PC-3 (cell line): ENCODE data around the gene ABCA7. TPM values are rescaled to one million over a fixed set of nuclear protein-coding genes. Genes with fewer than 3 reads are reported as not detected.

Experiments used
- ATAC-seq: fragments of 200-7000 bp; cut with Tn5 transposase; 2 replicates; pipeline ENCODE4 v1.9.1; 2020; ENCODE audit warnings: mild to moderate bottlenecking, moderate library complexity
- BruUV-seq: library from RNA; stranded (reverse); fragments of 400-500 nt; replicated peaks from 2 replicates; lab custom pipeline; 2021; lab: Mats Ljungman, UMichigan
- CTCF ChIA-PET: fragments of 300-600 bp; sonication (Branson Sonifier 250); formaldehyde crosslinking; loops from one replicate; lab custom pipeline; 2022; ENCODE audit warnings: antibody characterized with exemption; lab: Charles Lee
- POLR2A ChIA-PET: fragments of 300-600 bp; sonication (Branson Sonifier 250); formaldehyde crosslinking; loops from one replicate; lab custom pipeline; 2022; ENCODE audit warnings: antibody characterized with exemption; ENCODE audit not compliant: unreplicated experiment; lab: Charles Lee
- DNase-seq: peaks from one replicate; pipeline ENCODE4 v3.0.0-alpha.2; 2015
- H2AFZ ChIP-seq: fragments of 300-600 bp; sonication (generic); 2 replicates; pipeline ENCODE4 v1.6.0; 2016; ENCODE audit warnings: antibody characterized with exemption, low read length
- H3F3A ChIP-seq: fragments of 300-600 bp; sonication (generic); one replicate; pipeline ENCODE4 v1.6.0; 2017; ENCODE audit warnings: antibody characterized with exemption, low read length, control low read depth, mild to moderate bottlenecking; ENCODE audit not compliant: unreplicated experiment
- H3K27ac ChIP-seq: fragments of 300-600 bp; sonication (generic); 2 replicates; pipeline ENCODE4 v1.5.1; 2016; ENCODE audit warnings: mild to moderate bottlenecking, low read length
- H3K27me3 ChIP-seq: fragments of 300-600 bp; sonication (generic); 2 replicates; pipeline ENCODE4 v1.6.1; 2016; ENCODE audit warnings: low read length, mixed read lengths
- H3K36me3 ChIP-seq: fragments of 300-600 bp; sonication (generic); 2 replicates; pipeline ENCODE4 v1.6.1; 2016; ENCODE audit warnings: low read depth, mixed run types, low read length, mixed read lengths
- H3K4me1 ChIP-seq: fragments of 300-600 bp; sonication (generic); 2 replicates; pipeline ENCODE4 v1.5.1; 2016; ENCODE audit warnings: low read length; ENCODE audit not compliant: insufficient read depth
- H3K4me2 ChIP-seq: fragments of 300-600 bp; sonication (generic); 2 replicates; pipeline ENCODE4 v1.6.0; 2016; ENCODE audit warnings: low read length
- H3K4me3 ChIP-seq: fragments of 300-600 bp; sonication (generic); 2 replicates; pipeline ENCODE4 v1.5.1; 2016; ENCODE audit warnings: mild to moderate bottlenecking, low read length, mixed read lengths
- H3K79me2 ChIP-seq: fragments of 300-600 bp; sonication (generic); 2 replicates; pipeline ENCODE4 v1.6.1; 2017; ENCODE audit warnings: low read length, mixed read lengths
- H3K9ac ChIP-seq: fragments of 300-600 bp; sonication (generic); 2 replicates; pipeline ENCODE4 v1.6.0; 2016; ENCODE audit warnings: mild to moderate bottlenecking, low read length
- H3K9me2 ChIP-seq: fragments of 300-600 bp; sonication (generic); replicated peaks from 2 replicates; pipeline ENCODE4 v1.6.1; 2016; ENCODE audit warnings: mixed run types, low read length, mixed read lengths
- H3K9me3 ChIP-seq: fragments of 300-600 bp; sonication (generic); 2 replicates; pipeline ENCODE4 v1.6.1; 2016; ENCODE audit warnings: low read length, mixed read lengths
- H4K20me1 ChIP-seq: fragments of 300-600 bp; sonication (generic); 2 replicates; pipeline ENCODE4 v1.6.1; 2016; ENCODE audit warnings: low read length, mixed read lengths
- CTCF ChIP-seq: fragments of 300-600 bp; sonication (generic); conservative IDR thresholded peaks from 2 replicates; pipeline ENCODE4 v1.5.1; 2017; ENCODE audit warnings: antibody characterized with exemption, low read depth, mild to moderate bottlenecking, low read length
- EZH2 ChIP-seq: fragments of 300-600 bp; sonication (generic); IDR thresholded peaks from one replicate; pipeline ENCODE4 v1.6.1; 2017; ENCODE audit warnings: antibody characterized with exemption, mild to moderate bottlenecking, low read length; ENCODE audit not compliant: unreplicated experiment
- EZH2phosphoT487 ChIP-seq: fragments of 300-600 bp; sonication (generic); IDR thresholded peaks from 2 replicates; pipeline ENCODE4 v1.6.1; 2018; ENCODE audit warnings: mild to moderate bottlenecking, antibody characterized with exemption, low read length, borderline replicate concordance
- intact Hi-C: fragments of 100-400 bp; cut with micrococcal nuclease; formaldehyde crosslinking; loops from 2 replicates; pipeline ENCODE4 v1.9.0; 2023
- total RNA-seq: library from RNA; depleted of rRNA; stranded (reverse); fragments of >200 nt; gene quantifications from 2 replicates; pipeline ENCODE4 v1.2.3, GENCODE V29; 2014

The ABCA7 gene
- total RNA-seq, 1 experiment from 2014 or later, result 27.3 TPM

GRCh38 chr19:1098177-1099051, 58.5 kb downstream of the ABCA7 start:
- Histone ChIP-seq H3K4me2 (peak overlapping the region; percentile 73), H3K36me3 (no peaks in the 10 kb centered on the region), H3F3A (peaks cover 4% of the 10 kb centered on the region), H4K20me1 (peaks cover 10% of the 10 kb centered on the region; the same call in 1 of the 2 replicates), H3K79me2 (peaks cover 18% of the 10 kb centered on the region), H3K4me1 (peaks cover 48% of the 10 kb centered on the region), H3K27me3 (no peaks in the 10 kb centered on the region), H3K4me3 (no peak overlapping the region), H3K9me2 (no peaks in the 10 kb centered on the region), H3K9me3 (no peaks in the 10 kb centered on the region), H3K27ac (peak overlapping the region; percentile 93), H2AFZ (0 out of 2 replicates have a peak overlapping the region, but pooled peaks have one; percentile 12), H3K9ac (peak overlapping the region; percentile 62; the same call in 1 of the 2 replicates)
- ChIA-PET CTCF (interaction anchor here (0.7 kb wide), 1 partner anchor 100 kb away, joined by 3 read pairs; no protein-coding TSS in a partner anchor), POLR2A (no interaction called here)
- DNase-seq, result peak; percentile 85
- no TSS peak for BruUV-seq
- intact Hi-C loops, result no loop called here
- ATAC-seq, result peak; percentile 39
- no peak for TF ChIP-seq CTCF
- TF ChIP-seq EZH2phosphoT487, result no peak
- no peak for TF ChIP-seq EZH2

GRCh38 chr19:1101337-1101698, 61.4 kb downstream of the ABCA7 start:
- peak overlapping the region; percentile 94 for H3K27ac ChIP-seq
- no TSS peak for BruUV-seq
- no peak overlapping the region for H2AFZ ChIP-seq
- no peaks in the 10 kb centered on the region for H3K36me3 ChIP-seq
- H4K20me1 ChIP-seq, result no peaks in the 10 kb centered on the region
- no peaks in the 10 kb centered on the region for H3K9me2 ChIP-seq
- H3K79me2 ChIP-seq, result peaks cover 6% of the 10 kb centered on the region; the same call in 1 of the 2 replicates
- H3K27me3 ChIP-seq, result no peaks in the 10 kb centered on the region
- peak overlapping the region; percentile 62 for H3K4me2 ChIP-seq
- H3F3A ChIP-seq, result peaks cover 4% of the 10 kb centered on the region
- no peak overlapping the region for H3K4me3 ChIP-seq
- H3K9me3 ChIP-seq, result no peaks in the 10 kb centered on the region
- TF ChIP-seq EZH2phosphoT487 (no peak), EZH2 (no peak), CTCF (no peak)
- intact Hi-C loops, result loop anchor here (5.0 to 10.0 kb wide), 3 partner anchors 34 to 74 kb away; partner anchors contain the start of genes ARHGAP45, CNN2 and SBNO2
- ChIA-PET POLR2A (no interaction called here), CTCF (no interaction called here)
- no peak for ATAC-seq
- H3K4me1 ChIP-seq, result peaks cover 41% of the 10 kb centered on the region
- no peak for DNase-seq
- H3K9ac ChIP-seq, result no peak overlapping the region
